Measurements from ENCODE around the gene DHRS3.
A peak's percentile ranks its signal among the peaks of the same experiment; 100 is the strongest.
"Not testable (repeated sequence)": the region's sequence is repeated elsewhere in the genome, so short reads cannot be mapped to it uniquely, and the experiment has no call there.

DHRS3 gene

DNA sequence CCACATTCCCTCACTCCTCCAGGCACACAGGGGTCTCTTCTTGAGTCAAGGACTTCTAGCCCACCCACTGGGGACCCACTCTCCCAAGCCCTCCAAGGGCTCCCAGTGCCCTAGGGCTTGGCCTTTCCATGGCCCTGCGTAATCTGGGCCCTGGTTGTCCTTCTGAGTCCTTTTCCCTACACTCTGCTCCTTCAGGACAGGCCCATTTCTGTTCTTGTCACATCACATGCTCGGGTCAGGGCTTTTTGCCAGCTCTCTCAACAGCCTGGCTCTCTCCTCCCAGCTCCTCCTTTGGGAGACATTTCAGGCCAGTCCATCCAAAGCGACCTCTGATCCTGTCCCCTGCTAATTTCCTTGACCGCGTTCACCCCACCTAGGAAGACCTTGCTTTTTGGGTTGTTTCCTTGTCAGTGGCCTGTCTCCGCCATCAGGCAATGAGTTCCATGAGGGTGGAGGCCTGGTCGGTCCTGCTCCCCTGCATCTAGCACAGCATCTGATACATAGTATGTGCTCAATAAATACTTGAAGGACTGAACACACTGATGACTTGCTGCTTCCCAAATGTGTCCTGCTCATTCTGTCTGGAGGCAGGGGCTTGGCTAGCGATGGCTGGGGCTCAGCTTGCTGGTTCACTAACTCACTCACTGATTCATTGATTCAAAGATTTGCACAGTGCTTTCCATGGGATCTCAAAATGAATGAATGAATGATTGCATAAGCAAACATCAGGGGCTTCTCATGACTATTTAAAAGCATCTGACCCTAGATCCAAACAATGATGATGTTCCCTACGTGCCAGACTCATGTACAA lies 44.8 kb downstream of the DHRS3 start:
- DNase-seq (ENCODE audit: low read depth), result no peak

DNA sequence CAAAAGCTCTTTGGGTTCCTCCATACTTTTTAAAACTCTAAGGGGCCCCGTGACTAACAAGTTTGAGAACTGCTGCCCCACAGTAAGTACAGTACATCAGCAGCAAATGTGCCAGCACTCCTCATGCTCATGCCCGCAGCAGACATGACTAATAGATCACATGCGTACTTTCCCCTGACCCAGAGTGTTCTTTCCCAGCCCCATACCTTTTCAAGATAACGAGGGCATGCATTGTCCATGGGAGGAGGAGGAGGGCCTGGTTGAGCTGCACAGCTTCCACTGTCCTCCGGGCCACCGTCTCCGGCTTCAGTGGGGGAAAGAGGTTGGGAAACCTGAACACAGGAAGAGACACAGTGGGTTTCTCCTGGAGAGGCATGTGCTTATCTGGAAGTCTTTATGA lies 45.5 kb downstream of the DHRS3 start:
- DNase-seq (ENCODE audit: low read depth), result no peak

DNA sequence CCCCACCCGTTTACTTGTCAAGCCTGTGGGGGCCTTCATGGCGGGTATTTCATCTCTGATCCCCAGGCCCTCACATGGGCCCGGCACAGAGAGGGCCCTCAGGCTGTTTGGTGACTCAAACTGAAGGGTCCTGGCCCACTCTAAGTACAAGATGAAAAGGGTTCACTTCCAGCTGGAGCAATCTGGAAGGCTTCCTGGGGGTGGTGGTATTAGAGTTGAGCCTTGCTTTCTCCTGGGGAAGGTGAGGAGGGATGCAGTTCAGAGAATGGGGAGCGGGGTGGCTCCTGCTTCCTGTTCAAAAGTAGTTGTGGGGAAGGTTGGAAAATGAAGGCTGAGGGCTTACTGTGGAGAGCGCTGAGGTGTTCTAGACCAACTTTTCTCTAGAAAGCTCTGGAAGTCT lies 47.7 kb downstream of the DHRS3 start:
- no peak for DNase-seq (ENCODE audit: low read depth)

DNA sequence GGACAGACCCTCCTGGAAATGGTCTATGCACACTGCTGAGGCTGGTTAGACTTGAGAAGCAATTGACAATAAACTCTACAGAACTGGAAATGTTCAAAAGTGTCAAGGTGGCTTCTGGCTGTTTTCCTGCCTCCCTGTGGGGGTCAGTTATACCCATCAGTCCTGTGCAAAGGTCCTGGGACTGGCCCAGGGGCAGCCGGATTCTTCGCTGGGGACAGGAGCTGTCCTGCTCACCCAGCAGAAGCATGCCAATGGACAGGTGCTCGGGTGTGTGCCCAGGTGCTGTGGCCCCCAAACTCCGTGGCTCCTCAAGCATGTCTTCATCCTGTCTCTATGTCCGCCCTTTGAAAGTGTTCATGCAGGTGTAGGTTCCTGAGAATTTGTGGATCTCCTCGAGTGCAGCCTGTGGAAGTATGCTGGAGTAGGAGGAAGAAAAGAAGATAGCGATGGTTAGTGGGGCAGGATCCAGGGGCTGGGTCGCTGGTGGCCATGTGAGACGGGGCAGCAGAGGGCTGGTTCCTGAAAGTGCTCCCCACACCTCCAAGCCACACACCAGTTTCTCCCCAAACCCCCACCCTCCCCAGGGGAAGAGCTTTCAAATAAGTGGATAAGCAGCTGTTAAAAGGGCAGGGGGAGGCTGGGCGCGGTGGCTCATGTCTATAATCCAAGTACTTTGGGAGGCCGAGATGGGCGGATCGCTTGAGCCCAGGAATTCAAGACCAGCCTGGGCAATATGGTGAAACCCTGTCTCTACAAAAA lies 49.8 kb downstream of the DHRS3 start:
- no peak for DNase-seq (ENCODE audit: low read depth)

DNA sequence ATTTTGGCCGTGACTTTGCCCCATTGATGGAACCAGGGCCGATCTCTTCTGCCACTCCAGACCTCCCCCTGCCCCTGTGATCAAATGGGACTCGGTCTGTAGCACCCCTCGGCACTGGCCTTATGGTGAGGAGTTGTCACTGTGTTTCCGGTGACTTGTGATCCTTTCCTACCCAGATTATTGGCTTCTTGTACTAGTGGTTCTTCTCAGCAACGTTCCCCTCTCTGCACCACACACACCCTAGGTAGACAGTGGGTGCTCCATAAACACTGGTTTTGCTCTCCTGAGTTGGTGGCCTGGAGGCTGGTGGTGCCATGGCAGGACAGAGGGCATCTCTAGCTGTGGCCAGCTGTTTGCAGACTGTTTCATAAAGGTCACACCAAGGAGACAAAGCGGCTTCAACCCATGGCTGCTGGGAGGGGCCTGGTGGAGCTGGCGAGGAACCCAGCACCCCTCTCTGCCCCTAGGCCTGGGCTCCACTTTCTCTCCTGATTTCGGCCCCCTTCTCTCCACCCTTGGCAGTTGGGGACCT lies 50.7 kb downstream of the DHRS3 start:
- no peak for DNase-seq (ENCODE audit: low read depth)

DNA sequence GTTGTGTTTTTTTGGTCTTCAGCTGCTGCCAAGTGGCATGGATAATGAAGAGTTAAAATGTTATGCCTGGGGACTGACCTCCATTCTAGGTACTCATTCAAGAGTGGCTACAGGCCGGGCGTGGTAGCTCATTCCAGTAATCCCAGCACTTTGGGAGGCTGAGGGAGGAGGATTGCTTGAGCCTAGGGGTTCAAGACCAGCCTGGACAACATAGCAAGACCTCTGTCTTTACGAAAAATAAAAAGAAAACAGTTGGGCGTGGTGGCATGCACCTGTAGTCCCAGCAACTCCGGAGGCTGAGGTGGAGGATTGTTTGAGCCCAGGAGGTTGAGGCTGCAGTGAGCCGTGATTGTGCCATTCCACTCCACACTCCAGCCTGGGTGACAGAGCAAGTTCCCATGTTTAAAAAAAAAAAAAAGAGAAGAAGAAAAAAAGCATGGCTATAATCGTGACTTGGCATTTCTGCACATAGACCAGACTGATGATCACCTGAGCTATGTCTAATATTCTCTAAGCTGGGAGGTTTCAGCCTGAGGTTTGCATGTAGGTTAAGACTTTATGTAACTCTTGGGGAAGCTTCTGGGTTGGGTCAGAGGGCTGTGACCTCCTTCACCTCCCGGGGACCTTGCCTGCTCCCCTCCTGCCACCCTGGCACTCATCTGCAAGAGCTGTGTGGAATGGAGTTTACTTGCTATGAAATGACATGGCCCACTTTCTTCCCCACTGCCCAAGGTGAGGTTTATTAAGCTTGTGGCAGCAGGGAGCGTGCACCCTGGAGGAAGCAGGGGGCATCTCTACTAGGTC lies 51.3 kb downstream of the DHRS3 start:
- no peak for DNase-seq (ENCODE audit: low read depth)

DNA sequence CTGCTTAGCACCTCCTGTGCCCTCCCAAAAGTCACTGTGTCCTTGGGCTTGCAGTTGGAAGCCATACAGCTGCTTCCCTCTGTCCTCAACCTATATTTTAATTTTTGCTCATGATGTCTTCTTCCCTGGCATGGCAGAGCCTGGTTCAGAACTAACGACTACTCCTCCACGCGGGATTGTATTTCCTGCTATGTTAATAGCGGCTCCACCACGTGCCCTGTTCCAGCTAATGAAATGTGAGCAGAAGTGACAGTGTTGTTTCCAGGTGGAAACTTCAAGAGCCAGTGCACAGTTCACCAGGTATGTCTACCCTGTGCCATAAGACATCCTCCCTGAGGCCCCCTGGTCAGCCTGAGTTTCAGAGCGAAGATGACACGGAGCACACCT lies 52.1 kb downstream of the DHRS3 start:
- no peak for DNase-seq (ENCODE audit: low read depth)

DNA sequence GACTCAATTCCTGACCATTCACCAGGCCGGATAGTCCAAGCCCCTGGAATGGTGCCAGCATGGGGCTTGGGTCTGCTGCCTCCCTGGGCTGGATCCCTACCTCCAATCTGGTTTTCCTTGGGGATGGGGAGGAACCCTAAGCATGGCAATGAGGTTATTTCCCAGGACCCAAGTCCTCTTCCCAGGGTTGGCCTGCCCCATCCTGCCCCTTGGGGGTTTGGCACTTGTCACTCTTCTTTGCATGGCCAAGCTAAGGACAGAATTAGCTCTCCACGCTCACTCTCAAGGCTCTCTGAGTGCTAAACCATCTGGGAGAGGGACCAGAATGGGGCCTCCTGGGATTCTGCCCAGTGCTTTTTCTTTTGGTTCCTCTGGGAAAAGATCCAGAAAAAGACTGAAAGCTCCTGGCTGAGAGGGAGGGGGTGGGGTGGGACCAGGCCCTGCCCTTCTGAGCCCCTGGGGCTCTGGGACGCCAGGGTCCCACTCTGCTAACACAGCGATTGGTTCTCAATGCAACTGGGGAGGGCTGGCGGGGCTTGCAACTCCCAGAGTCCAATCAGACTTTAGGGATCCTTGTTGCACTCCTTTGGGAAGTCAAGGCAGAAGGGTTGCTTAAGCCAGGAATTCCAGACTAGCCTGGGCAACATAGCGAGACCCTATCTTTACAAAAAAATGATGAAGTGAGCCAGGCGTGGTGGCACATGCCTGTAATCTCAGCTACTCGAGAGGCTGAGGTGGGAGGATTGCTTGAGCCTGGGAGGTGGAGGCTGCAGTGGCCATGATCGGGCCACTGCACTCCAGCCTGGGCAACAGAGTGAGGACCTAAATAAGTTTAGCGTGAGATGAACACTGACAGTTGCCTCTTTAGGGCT lies 52.7 kb downstream of the DHRS3 start:
- no peak for DNase-seq (ENCODE audit: low read depth)

DNA sequence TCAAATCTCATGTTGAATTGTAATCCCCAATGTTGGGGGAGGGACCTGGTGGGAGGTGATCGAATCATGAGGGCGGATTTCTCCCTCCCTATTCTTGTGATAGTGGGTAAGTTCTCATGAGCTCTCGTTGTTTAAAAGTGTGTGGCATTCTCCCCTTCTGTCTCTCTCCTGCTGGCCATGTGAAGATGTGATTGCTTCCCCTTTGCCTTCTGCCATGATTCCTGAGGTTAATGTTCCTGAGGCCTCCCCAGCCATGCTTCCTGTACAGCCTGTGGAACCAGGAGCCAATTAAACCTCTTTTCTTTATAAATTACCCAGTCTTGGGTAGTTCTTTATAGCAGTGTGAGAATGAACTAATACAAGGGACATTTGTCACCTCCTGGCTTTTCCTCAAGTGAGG lies 53.8 kb downstream of the DHRS3 start:
- DNase-seq (ENCODE audit: low read depth), result not testable (repeated sequence)

DNA sequence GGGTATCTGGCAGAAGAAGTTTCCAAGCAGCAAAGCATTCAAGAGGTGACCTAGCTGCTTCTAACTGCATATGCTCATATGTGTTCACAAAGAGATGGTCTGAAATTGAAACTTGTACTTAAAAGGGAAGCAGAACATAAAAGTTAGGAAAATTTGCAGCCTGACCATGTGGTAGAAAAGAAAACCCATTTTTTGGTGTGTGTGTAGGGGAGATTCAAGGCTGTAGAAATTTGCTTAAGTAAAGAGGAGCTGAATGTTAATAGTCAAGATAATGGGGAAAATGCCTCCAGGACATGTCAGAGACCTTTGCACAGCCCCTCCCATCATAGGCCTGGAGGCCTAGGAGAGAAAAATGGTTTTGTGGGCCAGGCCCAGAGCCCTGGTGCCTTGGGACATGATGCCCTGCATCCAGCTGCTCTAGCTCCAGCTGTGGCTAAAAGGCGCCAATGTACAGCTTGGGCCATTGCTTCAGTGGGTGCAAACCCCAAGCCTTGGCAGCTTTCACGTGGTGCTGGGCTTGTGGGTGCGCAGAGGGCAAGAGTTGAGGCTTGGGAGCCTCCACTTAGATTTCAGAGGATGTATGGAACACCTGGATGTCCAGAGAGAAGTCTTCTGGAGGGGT lies 54.9 kb downstream of the DHRS3 start:
- no peak for DNase-seq (ENCODE audit: low read depth)

DNA sequence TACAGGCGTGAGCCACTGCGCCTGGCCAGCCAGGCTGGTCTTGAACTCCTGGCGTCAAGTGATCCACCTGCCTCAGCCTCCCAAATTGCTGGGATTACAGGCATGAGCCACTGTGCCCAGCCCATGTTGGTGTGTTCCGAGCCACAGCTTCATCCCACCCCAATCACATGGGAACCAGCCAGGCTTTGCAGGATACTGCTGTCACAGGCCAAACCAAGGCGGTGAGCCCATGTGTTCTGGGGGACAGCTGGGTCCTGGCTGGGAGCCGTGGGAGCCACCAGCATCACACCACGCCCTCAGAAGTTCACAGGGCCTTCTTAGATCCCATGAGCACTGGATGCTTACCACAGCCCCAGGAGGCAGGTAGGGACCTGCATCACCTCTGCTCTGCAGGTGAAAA lies 56.9 kb downstream of the DHRS3 start:
- DNase-seq (ENCODE audit: low read depth), result no peak

DNA sequence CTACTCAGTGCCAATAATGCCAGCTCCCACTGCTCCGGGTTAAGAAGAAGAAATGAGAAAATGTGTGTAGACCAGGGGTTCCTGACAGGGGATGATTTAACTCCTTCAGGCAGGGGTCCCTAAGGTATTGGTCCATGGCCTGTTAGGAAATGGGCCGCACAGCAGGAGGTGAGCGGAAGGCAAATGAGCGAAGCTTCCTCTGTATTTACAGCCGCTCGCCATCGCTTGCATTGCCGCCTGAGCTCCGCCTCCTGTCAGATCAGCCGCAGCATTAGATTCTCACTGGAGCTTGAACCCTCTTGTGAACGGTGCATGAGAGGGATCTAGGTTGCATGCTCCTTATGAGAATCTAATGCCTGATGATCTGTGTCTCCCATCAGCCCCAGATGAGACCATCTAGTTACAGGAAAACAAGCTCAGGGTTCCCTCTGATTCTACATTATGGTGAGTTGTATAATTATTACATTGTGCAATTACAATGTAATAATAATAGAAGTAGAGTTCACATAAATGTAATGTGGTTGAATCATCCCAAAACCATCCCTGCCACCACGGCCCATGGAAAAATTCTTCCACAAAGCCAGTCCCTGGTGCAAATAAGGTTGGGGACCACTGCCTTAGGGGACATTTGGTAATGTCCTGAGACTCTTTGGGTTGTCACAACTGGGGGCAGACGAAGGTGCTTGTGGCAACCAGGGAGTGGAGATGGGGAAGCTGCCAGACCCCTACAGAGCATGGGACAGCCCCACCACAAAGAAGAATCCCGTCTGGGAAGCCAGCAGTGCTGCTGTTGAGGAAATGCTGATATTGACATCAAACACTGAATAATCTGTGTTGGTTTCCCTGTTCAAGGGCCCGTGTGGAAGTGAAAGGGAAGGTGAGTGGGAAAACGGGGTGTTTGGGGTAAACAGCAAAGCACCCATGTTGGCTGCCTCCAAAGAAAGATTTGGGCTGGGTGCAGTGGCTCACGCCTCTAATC lies 60.8 kb downstream of the DHRS3 start:
- DNase-seq (ENCODE audit: low read depth), result no peak

DNA sequence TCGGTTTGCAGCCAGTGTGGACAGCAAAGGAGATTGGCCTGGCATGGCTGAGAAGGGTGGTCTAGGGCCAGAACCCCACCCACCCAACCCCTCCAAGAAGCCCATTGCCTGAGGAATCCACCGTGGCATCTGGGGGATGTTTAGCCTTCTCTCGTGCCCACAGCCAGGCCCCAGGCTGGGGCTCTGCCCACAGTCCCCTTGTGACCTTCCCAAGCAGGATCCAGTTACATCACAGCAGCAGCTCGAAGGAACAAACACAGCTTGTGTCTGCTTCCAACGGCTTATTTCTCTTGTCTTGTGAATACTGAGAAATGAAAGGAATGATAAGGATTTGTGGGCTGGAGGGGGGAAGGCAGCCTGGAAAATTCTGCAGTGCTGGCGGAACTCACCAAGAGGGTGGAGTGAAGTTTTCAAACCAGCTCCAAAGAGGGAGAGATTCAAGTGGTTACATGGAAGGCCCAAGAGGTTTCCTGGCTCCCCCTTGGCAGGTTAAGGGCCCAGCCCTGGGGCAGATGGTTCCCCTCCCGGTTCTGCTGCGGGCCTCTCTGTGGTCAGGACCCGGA lies 61.6 kb downstream of the DHRS3 start:
- peak; percentile 74 for DNase-seq (ENCODE audit: low read depth)

DNA sequence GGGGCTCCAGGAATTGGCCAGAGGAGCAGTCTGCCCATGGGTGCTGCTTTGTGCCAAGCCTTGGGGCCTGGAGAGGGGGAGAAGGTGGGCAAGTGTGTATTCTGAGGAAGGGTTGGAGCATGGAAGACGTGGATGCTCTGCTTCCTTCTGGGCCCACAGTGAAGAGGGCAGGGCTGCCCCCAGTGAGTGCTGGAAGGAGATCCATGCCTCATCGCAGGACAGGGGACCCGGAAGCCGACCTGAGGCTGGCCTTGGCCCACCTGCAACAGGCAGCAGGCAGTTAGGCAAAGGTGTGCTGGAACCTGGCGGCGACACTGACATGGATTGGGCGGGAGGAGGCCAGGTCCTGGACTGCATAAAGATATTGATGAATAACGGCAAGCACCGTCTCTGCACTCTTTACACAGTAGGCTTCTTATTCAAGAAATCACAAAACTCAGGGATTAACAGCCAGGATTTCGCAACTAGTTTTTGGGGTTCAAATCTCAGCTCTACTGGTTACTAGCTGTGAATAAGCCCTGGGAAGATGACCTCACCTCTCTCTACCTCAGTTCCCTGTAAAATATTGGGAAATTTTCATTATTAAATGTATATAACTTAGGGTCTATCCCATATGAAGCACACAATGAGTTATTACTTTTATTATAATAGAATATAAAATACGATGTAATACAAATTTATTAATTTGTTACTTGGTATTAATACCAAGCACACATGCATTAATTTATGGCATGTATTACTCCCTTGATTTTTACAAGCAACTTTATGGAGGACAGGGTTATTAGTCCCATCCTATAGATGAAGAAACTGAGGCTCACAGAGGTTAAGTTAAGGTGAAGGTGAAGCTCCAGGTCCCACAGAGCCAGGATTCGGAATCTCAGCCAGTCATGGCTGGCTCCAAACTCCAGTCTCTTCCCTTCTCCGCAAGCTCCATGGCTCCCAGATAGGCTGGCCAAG lies 62.3 kb downstream of the DHRS3 start:
- DNase-seq (ENCODE audit: low read depth), result no peak

DNA sequence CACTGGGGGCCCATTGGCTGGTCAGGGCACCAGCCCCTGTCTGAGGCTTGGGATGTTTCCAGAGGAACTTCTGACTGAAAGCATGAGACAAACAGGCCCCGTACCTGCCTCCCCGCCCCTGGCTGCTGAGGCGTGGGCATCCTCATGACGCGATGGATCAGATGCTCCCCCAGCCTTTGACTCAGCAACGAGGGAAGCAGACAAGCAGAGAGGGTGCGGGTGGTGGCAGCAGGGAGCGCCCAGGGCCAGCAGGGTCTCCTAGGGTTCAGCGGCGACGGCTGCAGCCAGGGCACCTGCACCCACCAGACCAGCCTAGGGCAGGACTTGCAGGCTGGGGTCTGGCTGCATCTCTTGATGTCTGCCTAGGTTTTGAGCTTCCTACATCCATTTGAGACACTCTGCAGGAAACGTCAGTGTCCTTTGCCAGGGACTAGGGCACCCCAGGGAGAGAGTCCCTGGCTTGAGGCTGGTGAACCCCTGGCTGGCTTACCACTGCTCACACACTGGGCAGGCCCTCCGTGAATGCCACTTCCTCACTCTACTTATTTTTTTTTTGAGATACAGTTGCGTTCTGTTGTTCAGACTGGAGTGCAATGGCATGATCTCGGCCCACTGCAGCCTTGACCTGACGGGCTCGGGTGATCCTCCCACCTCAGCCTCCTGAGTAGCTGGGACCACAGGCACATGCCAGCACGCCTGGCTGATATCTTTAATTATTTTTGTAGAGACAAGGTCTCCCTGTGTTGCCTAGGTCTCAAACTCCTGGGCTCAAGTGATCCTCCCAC lies 63.3 kb downstream of the DHRS3 start:
- no peak for DNase-seq (ENCODE audit: low read depth)

DNA sequence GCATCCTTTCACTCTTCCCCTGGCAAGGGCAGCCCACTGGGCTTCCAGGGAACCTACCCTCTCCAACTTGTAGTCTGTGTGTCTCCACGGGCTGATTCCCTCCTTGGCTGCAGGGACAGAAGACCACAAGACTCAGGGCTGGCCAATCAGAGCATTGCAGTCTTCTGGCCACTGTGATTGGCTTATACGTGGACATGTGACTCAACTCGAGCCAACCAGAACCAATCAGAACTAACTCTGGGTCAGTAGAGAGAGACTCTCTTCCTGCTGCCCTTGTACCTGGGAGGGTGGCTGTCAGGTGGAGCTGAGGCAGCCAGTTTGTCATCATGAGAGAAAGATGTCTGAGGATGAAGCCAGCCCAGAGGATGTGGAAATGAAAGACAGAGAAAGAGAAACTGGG lies 64.0 kb downstream of the DHRS3 start:
- DNase-seq (ENCODE audit: low read depth), result no peak
